KOPT-K1 (cell line): Measurements from ENCODE around the gene SRPX2.

Experiments used
- H3K27ac ChIP-seq: fragments of 200-600 bp; sonication (generic); 2 replicates; pipeline ENCODE4 v1.5.1; 2016; ENCODE audit warnings: antibody characterized with exemption, mild to moderate bottlenecking, low read depth, low read length; ENCODE audit not compliant: poor library complexity, severe bottlenecking
- H3K36me3 ChIP-seq: fragments of 200-600 bp; sonication (generic); 2 replicates; pipeline ENCODE4 v1.5.1; 2017; ENCODE audit warnings: antibody characterized with exemption, mild to moderate bottlenecking, low read length, moderate library complexity; ENCODE audit not compliant: insufficient read depth
- H3K9me3 ChIP-seq: fragments of 200-600 bp; sonication (generic); 2 replicates; pipeline ENCODE4 v1.5.1; 2017; ENCODE audit warnings: antibody characterized with exemption, low read length, mild to moderate bottlenecking; ENCODE audit not compliant: insufficient read depth, poor library complexity, severe bottlenecking

The SRPX2 gene

GRCh38 chrX:100673397-100673953 is 29.5 kb downstream of the SRPX2 start:
- Histone ChIP-seq H3K36me3 (no peaks in the 10 kb centered on the region), H3K27ac (no peak overlapping the region), H3K9me3 (no peaks in the 10 kb centered on the region)

- no peaks in the 10 kb centered on the region for H3K36me3 ChIP-seq
- H3K9me3 ChIP-seq = no peaks in the 10 kb centered on the region
- no peak overlapping the region for H3K27ac ChIP-seq
Observed at GRCh38 chrX:100674705-100675104, 30.7 kb downstream of the SRPX2 start.

- no peaks in the 10 kb centered on the region for H3K9me3 ChIP-seq
- H3K36me3 ChIP-seq = no peaks in the 10 kb centered on the region
- no peak overlapping the region for H3K27ac ChIP-seq
Observed at GRCh38 chrX:100677611-100678181, 33.7 kb downstream of the SRPX2 start.

- H3K36me3 ChIP-seq = no peaks in the 10 kb centered on the region
- H3K9me3 ChIP-seq = no peaks in the 10 kb centered on the region
- H3K27ac ChIP-seq = no peak overlapping the region
Observed at GRCh38 chrX:100680756-100681155, 36.8 kb downstream of the SRPX2 start.

- H3K9me3 ChIP-seq = no peaks in the 10 kb centered on the region
- no peaks in the 10 kb centered on the region for H3K36me3 ChIP-seq
- H3K27ac ChIP-seq = no peak overlapping the region
Observed at GRCh38 chrX:100681599-100681998, 37.6 kb downstream of the SRPX2 start.

- Histone ChIP-seq H3K36me3 (no peaks in the 10 kb centered on the region), H3K9me3 (no peaks in the 10 kb centered on the region), H3K27ac (no peak overlapping the region)
Observed at GRCh38 chrX:100682939-100683338, 38.9 kb downstream of the SRPX2 start.

GRCh38 chrX:100685284-100685996 is 41.4 kb downstream of the SRPX2 start:
- no peaks in the 10 kb centered on the region for H3K9me3 ChIP-seq
- no peak overlapping the region for H3K27ac ChIP-seq
- no peaks in the 10 kb centered on the region for H3K36me3 ChIP-seq

- Histone ChIP-seq H3K9me3 (no peaks in the 10 kb centered on the region), H3K27ac (no peak overlapping the region), H3K36me3 (no peaks in the 10 kb centered on the region)
Observed at GRCh38 chrX:100685997-100686305, 42.0 kb downstream of the SRPX2 start.

GRCh38 chrX:100687128-100687527 is 43.1 kb downstream of the SRPX2 start:
- Histone ChIP-seq H3K9me3 (no peaks in the 10 kb centered on the region), H3K36me3 (no peaks in the 10 kb centered on the region)

GRCh38 chrX:100687546-100687945 is 43.5 kb downstream of the SRPX2 start:
- Histone ChIP-seq H3K9me3 (no peaks in the 10 kb centered on the region), H3K27ac (no peak overlapping the region)

More at GRCh38 chrX:100687128-100687527, 43.1 kb downstream of the SRPX2 start:
- H3K27ac ChIP-seq = no peak overlapping the region

GRCh38 chrX:100695302-100695701 is 51.3 kb downstream of the SRPX2 start:
- H3K36me3 ChIP-seq = no peaks in the 10 kb centered on the region
- H3K9me3 ChIP-seq = no peaks in the 10 kb centered on the region
- no peak overlapping the region for H3K27ac ChIP-seq

More at GRCh38 chrX:100687546-100687945, 43.5 kb downstream of the SRPX2 start:
- no peaks in the 10 kb centered on the region for H3K36me3 ChIP-seq

- Histone ChIP-seq H3K27ac (no peak overlapping the region), H3K9me3 (no peaks in the 10 kb centered on the region), H3K36me3 (no peaks in the 10 kb centered on the region)
Observed at GRCh38 chrX:100695991-100696390, 52.0 kb downstream of the SRPX2 start.

GRCh38 chrX:100696699-100697351 is 52.8 kb downstream of the SRPX2 start:
- no peak overlapping the region for H3K27ac ChIP-seq
- H3K9me3 ChIP-seq = no peaks in the 10 kb centered on the region
- no peaks in the 10 kb centered on the region for H3K36me3 ChIP-seq

GRCh38 chrX:100698551-100698950 is 54.6 kb downstream of the SRPX2 start:
- no peaks in the 10 kb centered on the region for H3K9me3 ChIP-seq
- no peaks in the 10 kb centered on the region for H3K36me3 ChIP-seq
- no peak overlapping the region for H3K27ac ChIP-seq

GRCh38 chrX:100700809-100701208 is 56.8 kb downstream of the SRPX2 start:
- no peak overlapping the region for H3K27ac ChIP-seq
- H3K9me3 ChIP-seq = no peaks in the 10 kb centered on the region

More at GRCh38 chrX:100700809-100701208, 56.8 kb downstream of the SRPX2 start:
- H3K36me3 ChIP-seq = no peaks in the 10 kb centered on the region
